K562 (cell line): ENCODE data around the gene KCNQ2. TPM values are rescaled to one million over a fixed set of nuclear protein-coding genes. Genes with fewer than 3 reads are reported as not detected.

Experiments used
- ATAC-seq: fragments of 200-7000 bp; cut with Tn5 transposase; 3 replicates; pipeline ENCODE4 v1.9.1; 2020; ENCODE audit warnings: moderate library complexity
- BruUV-seq: library from RNA; stranded (reverse); fragments of 400-500 nt; replicated peaks from 2 replicates; lab custom pipeline; 2021; lab: Mats Ljungman, UMichigan
- CTCF ChIA-PET: fragments of 300-600 bp; formaldehyde crosslinking; extraction: SDS; loops from one replicate; lab custom pipeline; 2021; ENCODE audit warnings: low intra/inter-chr PET ratio; lab: Yijun Ruan, JAX
- POLR2A ChIA-PET: fragments of 300-600, 350-650 bp; sonication (Branson Sonifier 250); formaldehyde crosslinking; extraction: SDS; loops from one replicate; lab custom pipeline; 2021; ENCODE audit warnings: antibody characterized with exemption, inconsistent platforms; lab: Yijun Ruan, JAX
- DNase-seq, 4 experiments: peaks; one replicate each; pipeline versions ENCODE4 v3.0.0 to v3.0.0-alpha.2; 2011 to 2018; ENCODE audit warnings: low spot score in 3 of 4, mixed read lengths in 3 of 4; ENCODE audit errors: extremely low read depth in 1 of 4
- FAIRE-seq: peaks from 2 replicates; lab custom pipeline; 2011; peaks lifted over from hg19 to GRCh38; lab: Jason Lieb, UNC
- H2AFZ ChIP-seq: 2 replicates; pipeline ENCODE4 v1.6.0; 2011; ENCODE audit warnings: low read depth, low read length, control low read depth, inconsistent platforms
- H3K27ac ChIP-seq: fragments of 200-600 bp; 3 replicates; pipeline ENCODE4 v1.8.0; 2011; ENCODE audit warnings: low read depth, mild to moderate bottlenecking, control low read depth, inconsistent platforms, low read length, moderate library complexity, mixed read lengths; ENCODE audit errors: extremely low read depth
- H3K27me3 ChIP-seq, 2 experiments: fragments of 300-600 bp in 1 of 2; 2 replicates in 1 of 2; 3 replicates in 1 of 2; pipeline versions ENCODE4 v1.6.0 to v1.8.0; 2011; ENCODE audit warnings: inconsistent platforms in 2 of 2, low read length in 2 of 2, mild to moderate bottlenecking in 1 of 2, mixed read lengths in 1 of 2, moderate library complexity in 1 of 2; ENCODE audit not compliant: control insufficient read depth in 2 of 2, insufficient read depth in 2 of 2
- H3K36me3 ChIP-seq: fragments of 300-600 bp; 3 replicates; pipeline ENCODE4 v1.8.0; 2011; ENCODE audit warnings: mild to moderate bottlenecking, low read length, inconsistent platforms; ENCODE audit not compliant: control insufficient read depth, insufficient read depth
- H3K4me1 ChIP-seq, 2 experiments: fragments of 200-600 bp in 1 of 2; replicated peaks in 1 of 2; 2 replicates in 1 of 2; 3 replicates in 1 of 2; pipeline versions ENCODE4 v1.5.1 to v1.8.0; 2011; ENCODE audit warnings: inconsistent platforms in 2 of 2, low read length in 2 of 2, mild to moderate bottlenecking in 1 of 2, mixed read lengths in 1 of 2, moderate library complexity in 1 of 2; ENCODE audit not compliant: control insufficient read depth in 2 of 2, insufficient read depth in 2 of 2
- H3K4me2 ChIP-seq: 2 replicates; pipeline ENCODE4 v1.6.1; 2011; ENCODE audit warnings: low read length, control low read depth, inconsistent platforms, mixed read lengths; ENCODE audit not compliant: insufficient read depth
- H3K4me3 ChIP-seq: fragments of 200-600 bp; sonication (generic), shearing (Covaris generic); 2 replicates; pipeline ENCODE4 v1.5.1; 2016; ENCODE audit warnings: control low read depth, inconsistent platforms
- H3K79me2 ChIP-seq: fragments of 200-600 bp; 3 replicates; pipeline ENCODE4 v1.8.0; 2011; ENCODE audit warnings: low read length, inconsistent platforms; ENCODE audit not compliant: control insufficient read depth, insufficient read depth
- H3K9ac ChIP-seq, 2 experiments: 2 replicates each; pipeline versions ENCODE4 v1.6.0 to v1.6.1; 2011; ENCODE audit warnings: low read depth in 2 of 2, low read length in 2 of 2, control low read depth in 1 of 2, inconsistent platforms in 1 of 2, mild to moderate bottlenecking in 1 of 2, mixed read lengths in 1 of 2; ENCODE audit not compliant: insufficient read depth in 1 of 2
- H3K9me1 ChIP-seq: one replicate; pipeline ENCODE4 v1.6.0; 2011; ENCODE audit warnings: inconsistent platforms, mild to moderate bottlenecking, low read length, moderate library complexity; ENCODE audit not compliant: control insufficient read depth, insufficient read depth
- H3K9me3 ChIP-seq: replicated peaks from 2 replicates; pipeline ENCODE4 v1.5.1; 2011; ENCODE audit warnings: low read depth, low read length, inconsistent platforms; ENCODE audit not compliant: control insufficient read depth, insufficient read depth
- H4K20me1 ChIP-seq: replicated peaks from 2 replicates; pipeline ENCODE4 v1.6.1; 2011; ENCODE audit warnings: low read length, inconsistent platforms, mixed read lengths; ENCODE audit not compliant: control insufficient read depth, insufficient read depth
- ARNT ChIP-seq, 2 experiments: fragments of 450-650 bp; IDR thresholded peaks; 2 replicates each; pipeline ENCODE4 v1.6.1; 2016; ENCODE audit warnings: mild to moderate bottlenecking in 1 of 2
- GABPA ChIP-seq: fragments of 200-800 bp; sonication (Bioruptor generic); conservative IDR thresholded peaks from 2 replicates; pipeline ENCODE4 v1.6.1; 2016; ENCODE audit warnings: low read depth, missing genetic modification characterization, missing compliant biosample characterization
- LARP7 ChIP-seq: fragments of 450-650 bp; IDR thresholded peaks from 2 replicates; pipeline ENCODE4 v1.6.1; 2016
- MCM5 ChIP-seq: fragments of 450-650 bp; IDR thresholded peaks from 2 replicates; pipeline ENCODE4 v1.6.1; 2016; ENCODE audit warnings: low read depth
- MEF2D ChIP-seq: conservative IDR thresholded peaks from 2 replicates; pipeline ENCODE4 v1.6.1; 2016; ENCODE audit warnings: low read depth, missing genetic modification characterization, missing compliant biosample characterization
- MYBL2 ChIP-seq, 2 experiments: fragments of 450-650 bp in 1 of 2; sonication (generic) in 1 of 2; formaldehyde crosslinking in 1 of 2; IDR thresholded peaks; 2 replicates each; pipeline versions ENCODE4 v1.6.1 to v1.8.1; 2017 to 2022; ENCODE audit warnings: borderline replicate concordance in 1 of 2, inconsistent platforms in 1 of 2, low read depth in 1 of 2, mild to moderate bottlenecking in 1 of 2, missing genetic modification reagents in 1 of 2, moderate library complexity in 1 of 2
- YBX1 ChIP-seq: fragments of 450-650 bp; IDR thresholded peaks from 2 replicates; pipeline ENCODE4 v1.7.1; 2016; ENCODE audit warnings: mild to moderate bottlenecking
- ZBTB26 ChIP-seq: fragments of 450-650 bp; formaldehyde crosslinking; IDR thresholded peaks from 2 replicates; pipeline ENCODE4 v1.4.0; 2022; ENCODE audit warnings: missing genetic modification characterization
- ZNF184 ChIP-seq: sonication (generic); formaldehyde crosslinking; IDR thresholded peaks from 2 replicates; pipeline ENCODE4 v1.5.0; 2020; ENCODE audit warnings: missing genetic modification reagents
- ZNF561 ChIP-seq: fragments of 450-650 bp; formaldehyde crosslinking; conservative IDR thresholded peaks from 2 replicates; pipeline ENCODE4 v1.4.0; 2020; ENCODE audit warnings: mild to moderate bottlenecking, moderate library complexity
- ZNF584 ChIP-seq: fragments of 200-800 bp; sonication (Bioruptor generic); IDR thresholded peaks from 2 replicates; pipeline ENCODE4 v1.6.1; 2016; ENCODE audit warnings: low read depth, mild to moderate bottlenecking, missing genetic modification characterization, missing compliant biosample characterization
- ZNF586 ChIP-seq: fragments of 450-650 bp; formaldehyde crosslinking; conservative IDR thresholded peaks from 2 replicates; pipeline ENCODE4 v1.4.0; 2020; ENCODE audit warnings: mild to moderate bottlenecking, moderate library complexity
- WGBS: fragments of 100-300 bp; shearing (Covaris generic); methylation state at CpG from one replicate; pipeline ENCODE4 v1.1.6; 2016; ENCODE audit warnings: low coverage, mixed read lengths; ENCODE audit not compliant: insufficient coverage; ENCODE audit errors: missing lambda C conversion rate; 5-methylcytosine and 5-hydroxymethylcytosine counted together
- in situ Hi-C: fragments of 300-500 bp; cut with MboI; formaldehyde crosslinking; loops from 4 replicates; pipeline ENCODE4 v1.15.0; 2018; ENCODE audit warnings: inconsistent platforms, mixed read lengths
- intact Hi-C: fragments of 100-400 bp; cut with micrococcal nuclease; formaldehyde crosslinking; loops from 2 replicates; pipeline ENCODE4 v1.14.2; 2022
- polyA plus RNA-seq, 8 experiments: library from polyadenylated mRNA; depleted of rRNA in 4 of 8; stranded (reverse) in 5 of 8; unstranded in 3 of 8; fragments of >200 nt; fragmentation: Nextera tagmentation in 2 of 8; fragmentation: Illumina TruSeq in 1 of 8; extraction: Ambion mirVana in 2 of 8; extraction: Trizol in 1 of 8; gene quantifications; 2 replicates each; pipeline versions ENCODE4 v1.2.1 to v1.2.3, GENCODE V29; 2011 to 2014; ENCODE audit warnings: inconsistent platforms in 1 of 8, missing spikeins in 1 of 8
- total RNA-seq, 7 experiments: library from RNA; depleted of rRNA in 6 of 7; stranded (reverse); fragments of >200 nt in 6 of 7; fragmentation: Illumina TruSeq in 2 of 7; extraction: Trizol in 2 of 7; gene quantifications; 2 replicates each; pipeline versions ENCODE4 v1.2.1 to v1.2.3, GENCODE V29; 2011 to 2021; ENCODE audit warnings: low replicate concordance in 1 of 7
- TF ChIP-seq, protein P1 (sequence below): fragments of 450-650 bp; IDR thresholded peaks from 2 replicates; pipeline ENCODE4 v1.6.1; 2016; ENCODE audit warnings: low read depth

Gene KCNQ2
- total and polyA plus RNA-seq, 9 of the 15 experiments (the other 6 are each of a cell fraction or from before 2014, with no cell fraction given) = 0.13 to 0.16 TPM; not detected in 7

- Histone ChIP-seq H3K4me2 (no peak overlapping the region), H3K9me3 (no peaks in the 10 kb centered on the region), H3K4me3 (no peak overlapping the region), H3K4me1 (peaks cover 0 to 8% of the 10 kb centered on the region in 2 experiments; a peak in 2 of 5 replicates), H4K20me1 (peaks cover 11% of the 10 kb centered on the region), H3K36me3 (no peaks in the 10 kb centered on the region), H3K27ac (no peak overlapping the region), H3K9ac (no peak overlapping the region), H2AFZ (no peak overlapping the region), H3K27me3 (peaks cover 14 to 93% of the 10 kb centered on the region in 2 experiments; a peak in 4 of 5 replicates), H3K9me1 (no peaks in the 10 kb centered on the region), H3K79me2 (no peaks in the 10 kb centered on the region)
- ChIA-PET POLR2A (interaction anchor here (0.6 kb wide), 2 partner anchors 197 to 632 kb away, joined by 3 read pairs; no protein-coding TSS in a partner anchor), CTCF (no interaction called here)
- in situ Hi-C loops = no loop called here
- DNase-seq (no peak), FAIRE-seq (no peak), ATAC-seq (no peak)
- 2% methylated on average over 18 of the region's 24 CpGs for WGBS
- intact Hi-C loops = no loop called here
- BruUV-seq = no TSS peak
- TF ChIP-seq ZBTB26 (no peak), ZNF184 (no peak), ZNF584 (CRISPR knock-in tag) (no peak), GABPA (tag) (no peak), LARP7 (no peak), YBX1 (no peak), ARNT (IDR thresholded peaks at IDR 0.05) (no peak), ZNF561 (CRISPR knock-in tag) (no peak), MYBL2 (IDR thresholded peaks at IDR 0.05; ENCODE audit: low read depth) (no peak), MYBL2 (CRISPR knock-in tag; IDR thresholded peaks at IDR 0.05; ENCODE audit: borderline replicate concordance) (no peak), ZNF586 (CRISPR knock-in tag) (no peak), MCM5 (no peak), MEF2D (tag) (no peak)
- TF ChIP-seq, protein P1, sequence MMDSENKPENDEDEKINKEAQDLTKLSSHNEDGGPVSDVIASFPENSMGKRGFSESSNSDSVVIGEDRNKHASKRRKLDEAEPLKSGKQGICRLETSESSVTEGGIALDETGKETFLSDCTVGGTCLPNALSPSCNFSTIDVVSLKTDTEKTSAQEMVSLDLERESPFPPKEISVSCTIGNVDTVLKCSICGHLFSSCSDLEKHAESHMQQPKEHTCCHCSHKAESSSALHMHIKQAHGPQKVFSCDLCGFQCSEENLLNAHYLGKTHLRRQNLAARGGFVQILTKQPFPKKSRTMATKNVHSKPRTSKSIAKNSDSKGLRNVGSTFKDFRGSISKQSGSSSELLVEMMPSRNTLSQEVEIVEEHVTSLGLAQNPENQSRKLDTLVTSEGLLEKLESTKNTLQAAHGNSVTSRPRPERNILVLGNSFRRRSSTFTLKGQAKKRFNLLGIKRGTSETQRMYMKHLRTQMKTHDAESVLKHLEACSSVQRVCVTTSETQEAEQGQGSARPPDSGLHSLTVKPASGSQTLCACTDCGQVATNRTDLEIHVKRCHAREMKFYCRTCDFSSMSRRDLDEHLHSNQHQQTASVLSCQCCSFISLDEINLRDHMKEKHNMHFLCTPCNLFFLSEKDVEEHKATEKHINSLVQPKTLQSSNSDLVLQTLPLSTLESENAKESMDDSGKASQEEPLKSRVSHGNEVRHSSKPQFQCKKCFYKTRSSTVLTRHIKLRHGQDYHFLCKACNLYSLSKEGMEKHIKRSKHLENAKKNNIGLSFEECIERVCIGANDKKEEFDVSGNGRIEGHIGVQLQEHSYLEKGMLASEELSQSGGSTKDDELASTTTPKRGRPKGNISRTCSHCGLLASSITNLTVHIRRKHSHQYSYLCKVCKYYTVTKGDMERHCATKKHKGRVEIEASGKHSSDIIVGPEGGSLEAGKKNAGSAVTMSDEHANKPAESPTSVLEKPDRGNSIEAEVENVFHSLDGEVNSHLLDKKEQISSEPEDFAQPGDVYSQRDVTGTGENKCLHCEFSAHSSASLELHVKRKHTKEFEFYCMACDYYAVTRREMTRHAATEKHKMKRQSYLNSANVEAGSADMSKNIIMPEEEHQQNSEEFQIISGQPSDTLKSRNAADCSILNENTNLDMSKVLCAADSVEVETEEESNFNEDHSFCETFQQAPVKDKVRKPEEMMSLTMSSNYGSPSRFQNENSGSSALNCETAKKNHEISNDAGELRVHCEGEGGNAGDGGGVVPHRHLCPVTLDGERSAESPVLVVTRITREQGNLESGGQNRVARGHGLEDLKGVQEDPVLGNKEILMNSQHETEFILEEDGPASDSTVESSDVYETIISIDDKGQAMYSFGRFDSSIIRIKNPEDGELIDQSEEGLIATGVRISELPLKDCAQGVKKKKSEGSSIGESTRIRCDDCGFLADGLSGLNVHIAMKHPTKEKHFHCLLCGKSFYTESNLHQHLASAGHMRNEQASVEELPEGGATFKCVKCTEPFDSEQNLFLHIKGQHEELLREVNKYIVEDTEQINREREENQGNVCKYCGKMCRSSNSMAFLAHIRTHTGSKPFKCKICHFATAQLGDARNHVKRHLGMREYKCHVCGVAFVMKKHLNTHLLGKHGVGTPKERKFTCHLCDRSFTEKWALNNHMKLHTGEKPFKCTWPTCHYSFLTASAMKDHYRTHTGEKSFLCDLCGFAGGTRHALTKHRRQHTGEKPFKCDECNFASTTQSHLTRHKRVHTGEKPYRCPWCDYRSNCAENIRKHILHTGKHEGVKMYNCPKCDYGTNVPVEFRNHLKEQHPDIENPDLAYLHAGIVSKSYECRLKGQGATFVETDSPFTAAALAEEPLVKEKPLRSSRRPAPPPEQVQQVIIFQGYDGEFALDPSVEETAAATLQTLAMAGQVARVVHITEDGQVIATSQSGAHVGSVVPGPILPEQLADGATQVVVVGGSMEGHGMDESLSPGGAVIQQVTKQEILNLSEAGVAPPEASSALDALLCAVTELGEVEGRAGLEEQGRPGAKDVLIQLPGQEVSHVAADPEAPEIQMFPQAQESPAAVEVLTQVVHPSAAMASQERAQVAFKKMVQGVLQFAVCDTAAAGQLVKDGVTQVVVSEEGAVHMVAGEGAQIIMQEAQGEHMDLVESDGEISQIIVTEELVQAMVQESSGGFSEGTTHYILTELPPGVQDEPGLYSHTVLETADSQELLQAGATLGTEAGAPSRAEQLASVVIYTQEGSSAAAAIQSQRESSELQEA = no peak
These were observed 102.5 kb downstream of the KCNQ2 start for GRCh38 chr20:63369724-63370617.
